BLaER1 treated with 17β-estradiol and CSF1 and Interleukin-3, amounts not matched to agents 10 nM and 100 nM (cell line): Measurements from ENCODE around the gene BBS7.

Source experiments
- H3K27ac ChIP-seq, 11 experiments: shearing (Covaris generic); formaldehyde crosslinking; 2 replicates each; pipeline ENCODE4 v1.8.1; 2022
- H3K27me3 ChIP-seq, 11 experiments: shearing (Covaris generic); formaldehyde crosslinking; 2 replicates each; pipeline ENCODE4 v1.8.1; 2022
- H3K36me3 ChIP-seq, 11 experiments: shearing (Covaris generic); formaldehyde crosslinking; 2 replicates each; pipeline ENCODE4 v1.8.1; 2022
- H3K4me1 ChIP-seq, 10 experiments: shearing (Covaris generic); formaldehyde crosslinking; 2 replicates each; pipeline ENCODE4 v1.8.1; 2022
- H3K4me2 ChIP-seq, 11 experiments: shearing (Covaris generic); formaldehyde crosslinking; 2 replicates each; pipeline ENCODE4 v1.8.1; 2022
- H3K4me3 ChIP-seq, 10 experiments: shearing (Covaris generic); formaldehyde crosslinking; 2 replicates each; pipeline ENCODE4 v1.8.1; 2022
- H3K9ac ChIP-seq, 11 experiments: shearing (Covaris generic); formaldehyde crosslinking; 2 replicates each; pipeline ENCODE4 v1.8.1; 2022
- H3K9me3 ChIP-seq, 11 experiments: shearing (Covaris generic); formaldehyde crosslinking; replicated peaks in 1 of 11; 2 replicates each; pipeline ENCODE4 v1.8.1; 2022
- H4K20me1 ChIP-seq, 11 experiments: shearing (Covaris generic); formaldehyde crosslinking; 2 replicates each; pipeline ENCODE4 v1.8.1; 2022
- Cebpa-rat ChIP-seq, 11 experiments: shearing (Covaris generic); IDR thresholded peaks; 2 replicates each; pipeline ENCODE4 v1.8.1; 2022

BBS7 gene

GRCh38 chr4:121778991-121779628 is 91.2 kb downstream of the BBS7 start:
- H3K9ac ChIP-seq = no peak overlapping the region
- no peak for TF ChIP-seq Cebpa-rat (IDR thresholded peaks at IDR 0.05)
- H3K4me1 ChIP-seq = peaks cover 8 to 19% (median 11%) of the 10 kb centered on the region in 10 experiments; a peak in 18 of 20 replicates
- no peak overlapping the region for H3K27ac ChIP-seq
- no peak overlapping the region for H3K4me3 ChIP-seq
- H3K27me3 ChIP-seq = no peaks in the 10 kb centered on the region
- H3K9me3 ChIP-seq = peaks cover 0 to 1% (median 0%) of the 10 kb centered on the region in 11 experiments; a peak in 1 of 22 replicates
- no peaks in the 10 kb centered on the region for H4K20me1 ChIP-seq
- H3K4me2 ChIP-seq = no peak overlapping the region
- no peaks in the 10 kb centered on the region for H3K36me3 ChIP-seq

- no peaks in the 10 kb centered on the region for H3K36me3 ChIP-seq
- peaks cover 5 to 19% (median 11%) of the 10 kb centered on the region in 10 experiments; a peak in 17 of 20 replicates for H3K4me1 ChIP-seq
- H3K27me3 ChIP-seq = no peaks in the 10 kb centered on the region
- no peaks in the 10 kb centered on the region for H4K20me1 ChIP-seq
- H3K4me3 ChIP-seq = no peak overlapping the region
- H3K27ac ChIP-seq = no peak overlapping the region; a peak in 1 of 22 replicates
- H3K4me2 ChIP-seq = peak overlapping the region; percentile 17 to 56 (median 46); a peak in 21 of 22 replicates
- no peaks in the 10 kb centered on the region for H3K9me3 ChIP-seq
- TF ChIP-seq Cebpa-rat (IDR thresholded peaks at IDR 0.05) = no peak
- H3K9ac ChIP-seq = no peak overlapping the region
Measured at GRCh38 chr4:121777625-121778024, 92.6 kb downstream of the BBS7 start.

- Histone ChIP-seq H3K4me1 (peaks cover 5 to 19% (median 11%) of the 10 kb centered on the region in 10 experiments; a peak in 17 of 20 replicates), H3K9ac (no peak overlapping the region), H3K4me2 (peak overlapping the region in 2 of 11 experiments; percentile 42 to 52; a peak in 2 of 22 replicates), H3K27ac (no peak overlapping the region), H3K9me3 (no peaks in the 10 kb centered on the region), H3K27me3 (no peaks in the 10 kb centered on the region), H4K20me1 (no peaks in the 10 kb centered on the region), H3K4me3 (no peak overlapping the region), H3K36me3 (no peaks in the 10 kb centered on the region)
- TF ChIP-seq Cebpa-rat (IDR thresholded peaks at IDR 0.05) = no peak
Measured at GRCh38 chr4:121776610-121777401, 93.5 kb downstream of the BBS7 start.
